Effector memory CD4-positive, alpha-beta T cell (primary cell): ENCODE measurements around the gene CHM.
"Not testable (repeated sequence)": the region's sequence is repeated elsewhere in the genome, so short reads cannot be mapped to it uniquely, and the experiment has no call there.

Experiments
- DNase-seq, 3 donors: peaks; one replicate each; pipeline ENCODE4 v3.0.0-alpha.2; 2020
- H3K27ac ChIP-seq: 2 replicates; pipeline ENCODE4 v1.7.0; 2013; ENCODE audit warnings: mild to moderate bottlenecking, low read length, moderate library complexity; ENCODE audit not compliant: insufficient read depth, poor library complexity, severe bottlenecking
- H3K27me3 ChIP-seq: replicated peaks from 2 replicates; pipeline ENCODE4 v1.7.0; 2013; ENCODE audit warnings: mild to moderate bottlenecking, low read length; ENCODE audit not compliant: insufficient read depth, control insufficient read depth, poor library complexity, severe bottlenecking
- H3K36me3 ChIP-seq: 2 replicates; pipeline ENCODE4 v1.7.0; 2013; ENCODE audit warnings: mild to moderate bottlenecking, low read length, moderate library complexity; ENCODE audit not compliant: control insufficient read depth, insufficient read depth
- H3K4me1 ChIP-seq: 2 replicates; pipeline ENCODE4 v1.7.0; 2013; ENCODE audit warnings: low read length, mild to moderate bottlenecking; ENCODE audit not compliant: control insufficient read depth, insufficient read depth, poor library complexity, severe bottlenecking
- H3K4me3 ChIP-seq: 2 replicates; pipeline ENCODE4 v1.7.0; 2013; ENCODE audit warnings: low read length, low read depth, mild to moderate bottlenecking; ENCODE audit not compliant: insufficient read depth, poor library complexity, severe bottlenecking
- H3K9me3 ChIP-seq: 2 replicates; pipeline ENCODE4 v1.7.0; 2013; ENCODE audit warnings: mild to moderate bottlenecking, low read length, moderate library complexity; ENCODE audit not compliant: control insufficient read depth

Gene CHM

DNA sequence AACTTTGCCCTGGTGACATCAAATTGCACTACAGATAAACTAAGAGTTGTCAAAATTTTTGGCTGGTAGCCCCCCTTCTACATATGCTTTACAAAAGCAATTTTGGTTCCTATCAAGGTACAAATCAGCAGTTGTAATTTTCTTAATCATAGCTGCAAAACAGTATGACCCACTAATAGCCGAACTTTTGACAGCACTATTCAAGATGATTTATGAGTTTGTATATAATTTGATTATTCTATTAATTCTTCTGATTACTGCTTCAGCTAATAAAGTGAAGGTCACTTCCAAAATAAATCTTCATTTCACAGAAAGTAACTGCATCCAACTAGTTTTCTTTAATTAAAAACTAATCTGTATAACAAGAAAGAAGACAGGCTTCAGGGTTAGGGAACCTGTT is 119.6 kb downstream of the CHM start:
- no peak for DNase-seq
- H3K36me3 ChIP-seq, result no peaks in the 10 kb centered on the region
- H3K27ac ChIP-seq, result no peak overlapping the region
- H3K4me3 ChIP-seq, result no peak overlapping the region
- H3K27me3 ChIP-seq, result no peaks in the 10 kb centered on the region
- no peaks in the 10 kb centered on the region for H3K9me3 ChIP-seq
- no peaks in the 10 kb centered on the region for H3K4me1 ChIP-seq

DNA sequence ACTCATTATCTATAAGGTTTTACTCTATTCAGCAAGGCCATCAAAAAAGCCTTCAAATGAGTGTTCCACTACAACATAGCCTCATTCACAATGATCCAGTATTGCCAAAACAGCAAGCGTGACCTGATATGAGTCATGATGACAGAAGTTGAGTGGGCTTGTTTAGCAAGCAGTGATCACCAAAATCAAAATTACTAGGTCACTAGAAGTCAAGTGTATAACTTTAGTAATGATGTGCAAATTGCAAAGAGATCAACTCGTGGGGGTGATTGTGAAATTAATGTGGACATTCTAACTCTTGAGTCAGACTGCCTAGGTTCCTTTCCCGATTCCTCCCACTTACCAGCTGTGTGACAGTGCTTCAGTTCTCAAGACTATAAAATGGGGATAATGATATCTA is 124.5 kb downstream of the CHM start:
- DNase-seq, result no peak
- no peaks in the 10 kb centered on the region for H3K9me3 ChIP-seq
- H3K27me3 ChIP-seq, result no peaks in the 10 kb centered on the region
- no peak overlapping the region for H3K4me3 ChIP-seq
- H3K4me1 ChIP-seq, result no peaks in the 10 kb centered on the region
- no peaks in the 10 kb centered on the region for H3K36me3 ChIP-seq
- no peak overlapping the region for H3K27ac ChIP-seq

- not testable (repeated sequence) for H3K36me3 ChIP-seq, DNase-seq, H3K4me3 ChIP-seq, H3K27ac ChIP-seq, H3K9me3 ChIP-seq, H3K27me3 ChIP-seq, H3K4me1 ChIP-seq
Measured at GRCh38 chrX:85916656-85917280, 130.6 kb downstream of the CHM start.

GRCh38 chrX:85914431-85914830 is 132.9 kb downstream of the CHM start:
- H3K36me3 ChIP-seq, result no peaks in the 10 kb centered on the region
- H3K4me3 ChIP-seq, result no peak overlapping the region
- H3K27ac ChIP-seq, result no peak overlapping the region

DNA sequence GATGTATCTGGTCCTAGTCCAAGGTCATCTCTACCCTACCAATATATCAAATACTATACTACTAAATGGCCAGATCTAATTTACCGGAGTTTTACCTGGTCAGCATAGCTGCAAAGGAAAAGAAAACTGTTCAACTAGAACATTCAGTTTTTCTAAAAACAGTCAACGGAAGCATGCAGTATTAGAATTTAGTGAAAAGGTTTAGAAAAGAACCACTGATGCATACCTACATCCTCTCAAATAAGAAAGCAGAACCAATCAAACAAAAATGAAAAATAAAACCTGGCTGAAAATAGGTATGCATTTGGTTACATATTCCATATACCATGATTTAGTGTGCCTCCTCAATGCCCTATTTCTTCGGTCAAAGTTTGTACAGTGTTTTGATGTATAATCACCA is 140.0 kb downstream of the CHM start:
- Histone ChIP-seq H3K4me1 (no peaks in the 10 kb centered on the region), H3K4me3 (no peak overlapping the region), H3K9me3 (no peaks in the 10 kb centered on the region), H3K27me3 (no peaks in the 10 kb centered on the region), H3K27ac (no peak overlapping the region), H3K36me3 (no peaks in the 10 kb centered on the region)
- DNase-seq, result no peak

More at GRCh38 chrX:85914431-85914830, 132.9 kb downstream of the CHM start:
- Histone ChIP-seq H3K4me1 (no peaks in the 10 kb centered on the region), H3K27me3 (no peaks in the 10 kb centered on the region), H3K9me3 (no peaks in the 10 kb centered on the region)
- no peak for DNase-seq

GRCh38 chrX:85906399-85906798 is 141.0 kb downstream of the CHM start:
- no peaks in the 10 kb centered on the region for H3K36me3 ChIP-seq
- no peak for DNase-seq
- H3K9me3 ChIP-seq, result no peaks in the 10 kb centered on the region
- H3K4me3 ChIP-seq, result no peak overlapping the region
- H3K4me1 ChIP-seq, result no peaks in the 10 kb centered on the region
- no peaks in the 10 kb centered on the region for H3K27me3 ChIP-seq
- H3K27ac ChIP-seq, result no peak overlapping the region

DNA sequence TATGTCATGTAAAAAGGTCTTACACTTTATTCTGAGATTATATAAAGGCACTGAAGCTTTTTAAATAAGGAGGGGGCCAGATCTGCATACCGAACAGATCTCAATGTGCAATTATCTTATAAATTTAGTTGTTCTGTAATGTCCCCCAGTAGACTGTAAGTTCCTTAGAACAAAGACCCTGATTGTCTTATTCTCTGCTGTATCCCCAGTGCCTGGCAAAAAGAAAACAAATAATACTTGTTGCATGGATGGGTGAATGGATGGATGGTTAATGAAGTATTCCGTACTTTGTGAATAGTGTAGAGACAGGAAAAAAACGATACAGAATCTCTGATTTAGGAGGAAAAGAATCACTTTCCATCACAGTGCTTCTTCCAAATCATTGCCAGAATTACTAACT is 141.5 kb downstream of the CHM start:
- Histone ChIP-seq H3K9me3 (no peaks in the 10 kb centered on the region), H3K4me1 (no peaks in the 10 kb centered on the region), H3K4me3 (no peak overlapping the region), H3K27me3 (no peaks in the 10 kb centered on the region), H3K27ac (no peak overlapping the region), H3K36me3 (no peaks in the 10 kb centered on the region)
- no peak for DNase-seq

DNA sequence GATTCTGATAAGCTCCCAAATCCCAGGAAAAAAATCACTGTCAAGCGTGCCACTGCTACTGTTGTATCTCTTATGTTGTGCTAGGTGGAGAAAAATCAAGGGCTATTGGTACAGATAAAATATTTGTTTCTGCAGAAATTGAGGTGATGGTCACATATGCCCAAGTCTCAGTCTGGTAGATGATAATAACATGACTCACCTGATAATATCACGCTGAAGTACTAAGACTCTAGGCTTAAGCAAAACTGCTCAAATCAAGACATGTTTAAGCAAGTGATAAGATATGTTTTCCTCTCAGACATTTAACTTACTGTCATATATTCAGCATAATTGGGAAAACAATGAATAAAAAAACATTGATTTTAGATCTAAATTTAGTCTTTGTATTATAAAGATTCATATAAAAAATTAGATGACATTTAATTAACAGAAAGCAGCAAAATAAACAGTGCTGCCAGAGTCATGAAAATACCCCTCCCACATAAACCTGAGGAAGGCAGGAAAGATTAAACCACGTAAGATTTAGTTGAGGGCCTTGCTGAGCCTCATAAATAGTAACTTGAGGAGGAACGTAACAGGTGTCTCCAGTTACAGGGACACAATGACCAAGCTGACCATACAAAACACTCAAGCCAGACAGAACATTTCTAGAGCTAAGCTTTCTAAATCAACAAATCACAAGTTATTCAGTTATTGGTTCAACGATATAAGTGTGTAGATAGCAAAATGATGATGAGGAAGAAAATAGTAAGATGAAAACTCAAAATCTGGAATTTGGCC is 143.5 kb downstream of the CHM start:
- Histone ChIP-seq H3K4me3 (no peak overlapping the region), H3K27ac (no peak overlapping the region), H3K9me3 (no peaks in the 10 kb centered on the region), H3K27me3 (no peaks in the 10 kb centered on the region), H3K36me3 (no peaks in the 10 kb centered on the region), H3K4me1 (no peaks in the 10 kb centered on the region)
- DNase-seq, result no peak

GRCh38 chrX:85897362-85898126 is 149.8 kb downstream of the CHM start:
- DNase-seq, result no peak
- Histone ChIP-seq H3K4me3 (no peak overlapping the region), H3K9me3 (no peaks in the 10 kb centered on the region), H3K27ac (no peak overlapping the region), H3K27me3 (no peaks in the 10 kb centered on the region), H3K36me3 (peaks cover 3% of the 10 kb centered on the region), H3K4me1 (no peaks in the 10 kb centered on the region)

DNA sequence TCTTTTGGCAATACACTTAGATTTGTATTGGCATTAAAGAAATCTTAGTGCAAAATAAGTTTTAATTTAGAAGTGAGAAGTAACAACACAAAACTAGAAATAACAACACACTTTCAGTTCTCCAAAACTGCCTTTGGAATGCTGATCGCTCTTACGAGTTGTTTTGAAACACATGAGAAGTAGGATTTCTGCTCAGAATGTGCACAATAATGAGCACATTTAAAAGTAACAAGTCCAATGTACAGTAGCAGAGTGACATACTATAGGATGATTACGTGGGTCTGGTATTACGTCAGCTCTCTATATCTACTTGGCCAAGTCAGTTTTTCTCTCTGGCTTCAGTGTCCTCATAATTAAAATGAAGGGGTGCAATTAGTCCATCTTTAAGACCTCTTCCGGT is 164.8 kb downstream of the CHM start:
- no peak overlapping the region for H3K4me3 ChIP-seq
- no peak for DNase-seq

More for the DNA sequence above, 164.8 kb downstream of the CHM start:
- H3K9me3 ChIP-seq, result no peaks in the 10 kb centered on the region
- H3K27me3 ChIP-seq, result no peaks in the 10 kb centered on the region
- no peaks in the 10 kb centered on the region for H3K36me3 ChIP-seq
- H3K4me1 ChIP-seq, result no peaks in the 10 kb centered on the region
- no peak overlapping the region for H3K27ac ChIP-seq
